IPS DF 19.7 (cell line): ENCODE measurements around the gene FSCB.
"Not testable (repeated sequence)": the region's sequence is repeated elsewhere in the genome, so short reads cannot be mapped to it uniquely, and the experiment has no call there.

ENCODE experiments used
- DNase-seq: peaks from one replicate; pipeline ENCODE4 v3.0.0-alpha.2; 2013; ENCODE audit warnings: low read depth, low spot score

The FSCB gene, protein sequence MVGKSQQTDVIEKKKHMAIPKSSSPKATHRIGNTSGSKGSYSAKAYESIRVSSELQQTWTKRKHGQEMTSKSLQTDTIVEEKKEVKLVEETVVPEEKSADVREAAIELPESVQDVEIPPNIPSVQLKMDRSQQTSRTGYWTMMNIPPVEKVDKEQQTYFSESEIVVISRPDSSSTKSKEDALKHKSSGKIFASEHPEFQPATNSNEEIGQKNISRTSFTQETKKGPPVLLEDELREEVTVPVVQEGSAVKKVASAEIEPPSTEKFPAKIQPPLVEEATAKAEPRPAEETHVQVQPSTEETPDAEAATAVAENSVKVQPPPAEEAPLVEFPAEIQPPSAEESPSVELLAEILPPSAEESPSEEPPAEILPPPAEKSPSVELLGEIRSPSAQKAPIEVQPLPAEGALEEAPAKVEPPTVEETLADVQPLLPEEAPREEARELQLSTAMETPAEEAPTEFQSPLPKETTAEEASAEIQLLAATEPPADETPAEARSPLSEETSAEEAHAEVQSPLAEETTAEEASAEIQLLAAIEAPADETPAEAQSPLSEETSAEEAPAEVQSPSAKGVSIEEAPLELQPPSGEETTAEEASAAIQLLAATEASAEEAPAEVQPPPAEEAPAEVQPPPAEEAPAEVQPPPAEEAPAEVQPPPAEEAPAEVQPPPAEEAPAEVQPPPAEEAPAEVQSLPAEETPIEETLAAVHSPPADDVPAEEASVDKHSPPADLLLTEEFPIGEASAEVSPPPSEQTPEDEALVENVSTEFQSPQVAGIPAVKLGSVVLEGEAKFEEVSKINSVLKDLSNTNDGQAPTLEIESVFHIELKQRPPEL

DNA sequence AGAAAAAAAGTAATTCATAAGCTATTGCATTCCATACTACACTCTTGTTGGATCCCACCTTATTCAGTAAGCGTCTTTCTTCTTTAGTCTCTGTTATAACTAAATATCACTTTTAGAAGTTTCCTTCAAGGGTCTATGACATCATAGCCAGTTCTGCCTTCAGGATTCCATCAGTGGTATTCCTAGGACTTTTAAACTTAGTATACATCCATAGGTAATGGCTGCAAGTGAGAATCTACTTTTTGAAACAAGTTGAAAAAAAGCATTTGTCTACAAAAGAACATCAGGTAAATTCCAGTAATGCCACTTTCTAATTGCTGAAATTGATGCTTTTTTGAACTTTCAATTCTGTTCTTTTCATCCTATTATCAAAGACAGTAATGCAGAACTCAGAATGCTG, at the start of gene FSCB:
FSCB (minus strand) TSS at position 101 of the 400 bp plus-strand sequence. CDS start 296 bp downstream, outside the sequence.
- no peak for DNase-seq

GRCh38 chr14:44531658-44532057, 24.6 kb upstream of the FSCB start:
- no peak for DNase-seq

DNA sequence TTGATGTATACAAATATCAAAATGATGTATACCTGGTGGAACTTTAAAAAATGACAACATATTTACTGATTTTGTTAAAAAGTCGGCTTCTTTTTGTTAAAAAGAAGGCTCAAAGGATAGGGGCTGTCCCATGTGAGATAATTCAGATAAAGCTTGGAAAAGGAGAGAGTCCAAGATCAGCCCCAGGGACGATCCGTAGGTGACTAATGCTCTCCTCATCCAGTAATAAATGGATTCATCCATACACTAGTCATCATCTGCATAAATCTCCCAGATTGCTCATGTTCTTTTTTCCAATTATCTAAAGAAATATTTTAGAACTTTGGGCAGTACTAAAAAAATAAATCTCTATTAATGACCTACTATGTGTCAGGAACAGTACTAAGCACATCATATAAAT, 23.4 kb upstream of the FSCB start:
- no peak for DNase-seq

GRCh38 chr14:44529026-44529425, 21.9 kb upstream of the FSCB start:
- DNase-seq, result no peak

DNA sequence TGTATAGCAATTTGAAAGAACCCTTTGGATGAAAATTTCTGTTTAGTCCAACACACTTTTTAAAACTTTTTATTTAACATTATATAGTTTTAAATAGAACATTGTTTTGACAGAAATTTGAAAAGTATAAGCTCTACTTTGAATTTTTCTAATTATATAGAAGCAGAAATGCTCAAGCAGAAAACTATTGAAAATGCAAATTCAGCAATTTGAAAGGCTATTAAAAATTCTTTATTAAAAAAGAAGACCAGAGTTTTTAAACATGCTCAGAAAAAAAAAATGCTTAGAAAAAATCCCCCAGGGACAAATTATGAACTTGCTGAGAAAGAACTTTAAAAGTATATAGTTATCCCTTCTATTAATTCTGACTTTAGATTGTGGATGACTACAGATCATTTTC, 21.1 kb upstream of the FSCB start:
- no peak for DNase-seq

- DNase-seq, result no peak
These were observed 18.2 kb upstream of the FSCB start for GRCh38 chr14:44525237-44525636.

- DNase-seq, result not testable (repeated sequence)
These were observed 8.6 kb upstream of the FSCB start for GRCh38 chr14:44515668-44516067.

DNA sequence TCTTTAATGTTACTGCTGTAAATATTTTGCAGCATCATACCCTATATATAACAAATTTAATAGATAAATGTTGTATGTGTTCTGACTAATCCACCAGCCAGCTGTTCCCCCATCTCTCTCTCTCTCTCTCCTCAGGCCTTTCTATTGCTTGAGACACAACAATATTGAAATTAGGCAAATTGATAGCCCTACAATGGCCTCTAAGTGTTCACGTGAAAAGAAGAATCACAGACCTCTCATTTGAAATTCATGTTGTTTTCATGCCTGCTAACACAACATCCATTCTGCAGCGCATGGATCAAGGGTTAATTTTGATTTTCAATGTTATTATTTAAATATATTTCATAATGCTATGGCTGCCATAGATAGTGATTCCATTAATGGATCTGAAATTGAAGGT, 1.8 kb upstream of the FSCB start:
- DNase-seq, result no peak

DNA sequence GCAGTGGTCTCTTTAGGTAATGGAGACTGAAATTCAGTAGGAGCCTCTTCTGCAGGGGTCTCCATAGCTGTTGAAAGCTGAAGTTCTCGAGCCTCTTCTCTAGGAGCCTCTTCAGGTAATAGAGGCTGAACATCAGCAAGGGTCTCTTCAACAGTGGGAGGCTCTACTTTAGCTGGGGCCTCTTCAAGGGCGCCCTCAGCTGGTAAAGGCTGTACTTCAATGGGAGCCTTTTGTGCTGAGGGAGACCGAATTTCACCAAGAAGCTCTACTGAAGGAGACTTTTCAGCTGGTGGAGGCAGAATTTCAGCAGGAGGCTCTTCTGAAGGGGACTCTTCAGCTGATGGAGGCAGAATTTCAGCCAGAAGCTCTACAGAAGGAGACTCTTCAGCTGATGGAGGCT, 1.5 kb downstream of the FSCB start:
- DNase-seq, result no peak

DNA sequence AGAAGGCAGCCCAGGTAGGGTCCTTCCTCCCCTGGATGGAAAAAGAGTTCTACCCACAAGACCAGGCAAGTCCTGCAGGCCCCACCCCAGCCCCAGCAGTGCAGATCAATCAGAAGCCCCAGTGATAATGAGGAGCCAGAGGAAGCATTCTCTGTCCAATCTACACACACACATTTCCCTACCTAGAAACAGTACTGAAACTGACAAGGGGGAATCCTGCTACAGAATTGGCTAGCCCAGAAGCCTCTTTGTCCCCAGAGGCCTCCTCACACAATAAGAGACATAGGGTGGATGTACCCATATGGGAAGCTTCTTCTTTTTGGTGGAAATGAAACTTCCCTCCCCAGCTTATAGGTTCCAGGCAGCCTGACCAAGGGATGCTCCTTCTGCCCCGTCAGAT, 9.9 kb downstream of the FSCB start:
- DNase-seq, result no peak

DNA sequence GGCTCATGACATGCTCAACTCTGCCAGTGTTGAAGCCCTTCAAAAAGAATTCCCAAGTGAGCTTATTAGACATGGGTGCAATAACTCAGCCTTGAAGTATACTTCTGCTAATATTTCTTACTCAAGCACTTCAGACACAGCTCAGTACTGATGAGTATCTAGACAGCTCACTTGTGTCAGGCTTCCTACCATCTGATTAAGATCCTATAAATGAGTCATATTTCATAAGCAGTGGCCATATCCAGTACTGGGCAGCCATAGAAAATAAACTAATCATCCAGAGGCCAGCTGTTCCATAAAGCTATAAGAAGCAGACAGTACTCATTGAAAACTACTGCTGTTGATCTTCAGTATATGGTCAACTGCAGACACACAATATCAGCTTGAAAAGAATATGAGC, 12.9 kb downstream of the FSCB start:
- no peak for DNase-seq

GRCh38 chr14:44490966-44491365, 16.1 kb downstream of the FSCB start:
- no peak for DNase-seq

GRCh38 chr14:44477953-44478352, 29.1 kb downstream of the FSCB start:
- DNase-seq, result no peak

DNA sequence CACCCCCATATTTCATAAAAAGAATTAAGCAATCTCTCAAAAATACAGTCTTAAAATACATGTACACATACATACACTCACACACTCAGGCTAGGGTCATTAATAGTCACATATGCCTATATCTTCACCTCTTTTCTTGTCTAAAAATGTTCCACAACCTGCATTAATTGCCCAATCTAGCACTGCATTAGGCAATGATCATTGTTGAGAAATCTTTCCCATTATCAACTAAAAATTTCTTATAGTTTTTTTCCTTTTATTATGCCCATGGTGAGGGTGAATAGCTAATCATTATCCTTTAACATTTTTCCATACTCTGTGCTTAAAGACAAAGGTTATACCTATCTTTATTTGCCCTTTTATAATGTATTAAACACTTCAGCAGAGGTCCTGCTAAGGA, 38.3 kb downstream of the FSCB start:
- no peak for DNase-seq

DNA sequence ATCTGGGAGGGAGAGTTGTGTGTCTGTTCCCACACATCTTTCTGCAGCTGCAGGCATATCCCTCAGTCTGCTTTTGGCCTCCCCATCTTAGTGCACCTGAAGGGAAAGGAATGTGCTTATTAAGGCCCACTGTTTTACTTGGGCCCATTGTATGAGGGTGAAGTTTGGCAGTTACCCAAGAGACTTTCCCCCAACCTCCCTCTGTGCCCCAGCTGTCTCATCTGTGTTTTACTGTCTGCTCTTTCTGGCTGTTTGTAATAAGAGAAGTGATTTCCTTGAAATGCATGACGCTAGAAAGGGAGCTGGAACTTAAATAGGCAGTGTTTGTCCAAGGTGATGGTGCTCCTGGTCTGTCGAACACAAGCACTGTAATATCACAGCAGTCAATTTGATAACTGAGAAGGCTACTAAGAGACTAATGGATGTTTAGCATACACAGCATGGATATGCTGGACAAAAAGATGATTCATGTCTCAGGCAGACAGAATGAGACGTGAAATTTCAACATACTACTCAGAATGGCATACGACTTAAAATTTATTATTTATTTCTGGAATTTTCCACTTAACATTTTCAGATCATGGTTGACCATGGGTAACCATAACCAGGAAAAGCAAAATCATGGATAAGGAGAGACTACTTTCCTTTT, 43.6 kb downstream of the FSCB start:
- DNase-seq, result no peak

DNA sequence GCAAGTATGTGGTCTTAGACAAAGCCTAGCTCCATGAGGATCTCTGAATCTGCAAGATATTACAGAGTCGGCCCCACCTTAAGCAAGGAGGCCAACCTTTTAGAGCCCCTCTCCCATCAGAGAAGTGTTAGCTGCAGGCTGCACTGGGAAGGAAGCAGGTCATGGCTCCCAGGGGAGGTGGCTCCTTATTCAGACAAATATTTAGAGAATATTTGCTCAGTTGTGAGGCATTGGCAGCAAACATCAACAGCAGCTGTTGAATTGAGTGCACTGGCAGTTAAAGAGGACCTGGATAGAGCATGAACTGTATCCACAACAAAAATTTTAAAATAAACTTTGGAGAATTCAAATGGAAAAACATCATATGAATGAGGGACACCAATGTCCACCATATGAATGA, 44.7 kb downstream of the FSCB start:
- DNase-seq, result no peak

DNA sequence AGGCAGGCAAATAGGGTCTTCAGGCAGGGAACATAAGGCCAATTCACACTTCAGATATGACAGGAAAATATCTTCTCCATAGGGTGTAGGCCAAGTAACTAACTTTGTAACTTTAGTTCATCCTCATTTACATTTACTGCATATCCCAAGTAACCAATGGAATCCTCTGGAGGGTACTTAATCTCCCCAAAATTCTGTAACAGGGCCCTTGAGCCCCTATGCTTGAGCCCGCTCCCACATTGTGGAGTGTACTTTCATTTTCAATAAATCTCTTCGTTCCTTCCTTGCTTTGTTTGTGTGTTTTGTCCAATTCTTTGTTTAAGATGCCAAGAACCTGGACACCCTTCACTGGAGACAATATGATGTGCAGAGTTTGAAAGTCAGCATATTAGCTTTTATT, 45.3 kb downstream of the FSCB start:
- no peak for DNase-seq
